GM21367 (cell line): Measurements from ENCODE around the gene CD3G.

ENCODE experiments used
- ATAC-seq: cut with Tn5 transposase; IDR thresholded peaks from one replicate; pipeline ENCODE4 v1.9.1; 2021; ENCODE audit not compliant: unreplicated experiment

The CD3G gene

GRCh38 chr11:118322721-118323120, 21.4 kb upstream of the CD3G start:
- no peak for ATAC-seq

- ATAC-seq, result no peak
Observed at GRCh38 chr11:118325283-118325682, 18.9 kb upstream of the CD3G start.

GRCh38 chr11:118328745-118329144, 15.4 kb upstream of the CD3G start:
- no peak for ATAC-seq

GRCh38 chr11:118334745-118335144, 9.4 kb upstream of the CD3G start:
- ATAC-seq, result no peak

- ATAC-seq, result no peak
Observed at GRCh38 chr11:118338637-118339061, 5.5 kb upstream of the CD3G start.

- no peak for ATAC-seq
Observed at GRCh38 chr11:118339281-118339961, 4.7 kb upstream of the CD3G start.

GRCh38 chr11:118340449-118340848, 3.7 kb upstream of the CD3G start:
- no peak for ATAC-seq

GRCh38 chr11:118341261-118341660, 2.9 kb upstream of the CD3G start:
- ATAC-seq, result no peak

- no peak for ATAC-seq
Observed at GRCh38 chr11:118341815-118342489, 2.2 kb upstream of the CD3G start.

- no peak for ATAC-seq
Observed at GRCh38 chr11:118342503-118343161, 1.5 kb upstream of the CD3G start, which contains the start of gene CD3D. Gene CD3D, minus strand, starts transcription at chr11:118342705. Its CDS starts 98 bp downstream, at chr11:118342607.

GRCh38 chr11:118343248-118343647, 896 bp upstream of the CD3G start:
- ATAC-seq, result no peak

- no peak for ATAC-seq
Observed at GRCh38 chr11:118349475-118349874, 5.3 kb downstream of the CD3G start.

GRCh38 chr11:118353084-118353710, 9.1 kb downstream of the CD3G start:
- no peak for ATAC-seq

GRCh38 chr11:118358071-118358470, 13.9 kb downstream of the CD3G start:
- no peak for ATAC-seq

GRCh38 chr11:118359295-118359958, 15.3 kb downstream of the CD3G start, which contains the start of gene UBE4A:
Gene UBE4A, plus strand, starts transcription at chr11:118359600. Its CDS starts 5,481 bp downstream, at chr11:118365081.
- peak; percentile 82 for ATAC-seq

GRCh38 chr11:118364956-118365615, 20.9 kb downstream of the CD3G start:
- ATAC-seq, result no peak

- no peak for ATAC-seq
Observed at GRCh38 chr11:118366287-118366686, 22.1 kb downstream of the CD3G start.

GRCh38 chr11:118370774-118371173, 26.6 kb downstream of the CD3G start:
- no peak for ATAC-seq

GRCh38 chr11:118373263-118373662, 29.1 kb downstream of the CD3G start:
- ATAC-seq, result no peak

- no peak for ATAC-seq
Observed at GRCh38 chr11:118373871-118374270, 29.7 kb downstream of the CD3G start.
